HG03571 (cell line): ENCODE measurements around the gene CDKAL1.
"Not testable (repeated sequence)": the region's sequence is repeated elsewhere in the genome, so short reads cannot be mapped to it uniquely, and the experiment has no call there.

Experiments
- ATAC-seq: cut with Tn5 transposase; IDR thresholded peaks from one replicate; pipeline ENCODE4 v1.9.1; 2021; ENCODE audit not compliant: unreplicated experiment

The CDKAL1 gene

DNA sequence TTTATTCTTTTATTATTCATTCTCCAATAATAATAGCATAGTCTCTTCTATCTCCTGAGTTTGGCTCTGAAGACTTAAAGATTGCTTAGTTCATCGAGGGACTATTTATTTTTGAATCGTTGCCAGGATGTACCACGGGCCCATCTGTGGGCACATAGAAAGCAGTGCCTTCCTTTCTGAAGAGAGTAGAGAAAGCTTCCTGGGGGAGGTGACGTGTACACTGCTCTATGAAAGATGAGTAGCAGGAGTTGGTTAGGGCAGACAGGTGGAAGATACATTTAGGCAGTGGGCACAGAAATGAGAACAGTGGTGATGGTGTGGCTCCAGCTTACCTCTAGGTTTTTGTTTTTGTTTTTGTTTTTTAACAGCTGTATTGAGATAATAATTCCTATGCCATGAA is 98.4 kb downstream of the CDKAL1 start:
- ATAC-seq, result no peak

DNA sequence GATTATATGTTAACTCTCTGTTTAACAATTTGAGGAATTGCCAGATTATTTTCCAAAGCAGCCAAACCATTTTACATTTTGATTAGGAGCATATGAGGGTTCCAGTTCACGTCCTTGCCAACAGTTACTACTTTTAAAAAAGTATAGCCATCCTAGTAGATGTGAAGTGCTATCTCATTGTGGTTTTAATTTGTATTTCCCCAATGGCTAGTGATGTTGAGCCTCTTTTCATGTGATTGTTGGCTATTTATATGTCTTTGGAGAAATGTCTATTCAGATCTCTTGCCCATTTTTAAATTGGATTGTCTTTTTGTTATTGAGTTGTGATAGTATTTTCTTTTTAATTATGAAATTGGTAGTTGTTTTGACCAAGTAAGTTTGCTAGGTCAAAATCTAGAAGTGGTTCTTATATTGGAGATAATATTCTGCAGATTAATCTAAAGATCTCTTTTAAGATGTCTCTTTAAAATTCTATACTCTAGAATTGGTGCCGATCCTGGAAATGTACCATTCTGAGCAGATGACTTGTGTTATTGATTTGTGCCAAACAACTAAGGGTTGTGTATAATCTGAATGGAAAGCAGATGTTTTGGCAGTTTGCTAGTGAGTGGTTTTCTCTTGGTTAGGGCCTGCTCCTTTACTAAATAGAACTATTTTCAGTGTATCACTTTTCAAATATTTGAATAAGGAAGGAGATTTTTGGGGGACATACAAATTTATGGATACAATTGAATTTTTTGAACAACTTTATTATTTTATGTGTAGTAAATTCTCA is 99.5 kb downstream of the CDKAL1 start:
- ATAC-seq, result no peak

DNA sequence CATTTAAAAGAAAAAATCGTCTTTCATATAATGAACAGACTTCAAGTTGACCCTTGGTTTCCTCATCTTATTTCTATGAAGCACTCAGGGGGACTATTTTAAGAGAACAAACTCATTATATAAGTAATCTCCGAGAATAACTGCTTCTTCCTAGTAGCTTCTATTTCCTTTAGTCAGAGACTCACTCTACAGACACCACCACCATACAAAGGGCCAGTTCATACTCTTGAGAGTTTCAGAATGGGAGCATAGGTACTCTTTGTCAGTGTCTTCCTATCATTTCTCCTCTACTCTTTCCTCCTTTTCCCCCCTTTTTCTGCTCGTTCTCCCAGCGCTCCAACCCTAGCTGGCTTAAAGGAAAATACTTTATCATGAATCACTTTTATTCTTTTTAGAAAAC is 104.9 kb downstream of the CDKAL1 start:
- ATAC-seq, result no peak

DNA sequence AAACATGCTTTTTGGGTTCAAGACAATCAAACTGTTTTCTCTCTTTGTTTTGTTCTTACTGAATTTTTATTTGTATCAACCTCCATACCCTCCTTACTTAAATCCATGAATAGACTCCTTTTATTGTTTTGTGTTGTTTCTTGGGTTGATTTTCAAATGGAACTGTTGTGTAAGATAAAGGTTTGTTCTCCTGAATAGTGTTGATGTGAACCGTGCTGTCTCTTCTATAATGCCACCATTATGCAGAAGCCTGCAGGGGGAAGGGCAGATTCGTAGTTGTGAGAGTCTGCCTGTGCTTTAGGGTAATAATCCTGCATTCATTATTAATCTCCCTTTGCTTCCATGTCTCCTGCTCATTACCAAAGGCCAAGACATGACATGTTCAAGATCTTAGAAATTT is 105.9 kb downstream of the CDKAL1 start:
- no peak for ATAC-seq

DNA sequence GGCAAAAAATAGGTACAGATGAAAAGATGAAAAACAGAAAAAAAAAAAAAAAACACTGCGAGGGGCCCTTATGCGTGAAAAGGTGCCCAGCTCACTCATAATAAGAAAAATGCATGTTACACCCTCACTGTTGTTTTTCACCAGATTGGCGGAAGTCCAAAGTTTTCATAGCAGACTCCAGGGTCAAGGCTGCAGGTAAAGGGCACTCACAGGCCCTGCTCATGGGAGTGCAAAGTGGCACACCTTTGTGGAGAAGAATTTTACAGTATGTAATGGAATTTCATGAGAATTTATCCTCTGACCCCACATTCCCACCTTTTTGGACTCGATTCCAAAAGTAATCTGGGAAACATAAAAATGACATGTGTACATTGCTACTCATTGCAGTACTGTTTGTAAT is 108.2 kb downstream of the CDKAL1 start:
- ATAC-seq, result no peak

DNA sequence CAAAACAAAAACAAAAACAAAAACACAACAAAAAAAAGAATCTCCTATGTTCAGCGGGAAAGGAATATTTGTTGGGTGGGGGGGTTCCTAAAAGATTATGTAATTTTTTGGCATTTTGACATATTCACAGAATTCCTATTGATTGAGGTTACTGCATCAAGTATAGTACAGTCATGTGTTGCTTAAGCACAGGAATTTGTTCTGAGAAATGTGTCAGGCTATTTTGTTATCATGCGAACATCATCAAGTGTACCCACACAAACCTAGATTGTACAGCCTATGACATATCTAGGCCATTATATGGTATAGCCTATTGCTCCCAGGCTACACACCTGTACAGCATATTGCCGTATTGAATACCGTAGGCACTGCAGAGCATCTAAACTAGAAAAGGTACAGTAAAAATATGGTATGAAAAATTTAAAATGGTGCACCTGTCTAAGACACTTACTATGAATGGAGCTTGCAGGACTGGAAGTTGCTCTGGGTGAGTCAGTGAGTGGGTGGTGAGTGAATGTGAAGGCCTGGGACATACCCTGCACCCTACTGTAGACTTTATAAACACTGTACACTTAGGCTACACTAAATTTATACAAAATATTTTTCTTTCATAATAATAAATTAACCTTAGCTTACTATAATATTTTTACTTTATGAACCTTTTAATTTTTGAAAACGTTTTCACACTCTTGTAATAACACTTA is 110.6 kb downstream of the CDKAL1 start:
- ATAC-seq, result no peak

DNA sequence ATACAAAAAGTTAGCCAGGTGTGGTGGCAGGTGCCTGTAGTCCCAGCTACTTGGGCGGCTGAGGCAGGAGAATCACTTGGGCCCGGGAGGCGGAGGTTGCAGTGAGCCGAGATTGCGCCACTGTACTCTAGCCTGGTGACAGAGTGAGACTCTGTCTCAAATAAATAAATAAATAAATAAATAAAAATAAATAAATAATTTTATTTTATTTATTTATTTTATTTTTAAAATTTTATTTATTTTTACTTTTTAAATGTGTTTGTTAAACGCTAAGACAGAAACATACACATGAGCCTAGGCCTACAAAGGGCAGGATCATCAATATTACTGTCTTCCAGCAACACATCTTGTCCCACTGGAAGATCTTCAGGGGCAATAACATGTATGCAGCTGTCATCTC is 111.3 kb downstream of the CDKAL1 start:
- not testable (repeated sequence) for ATAC-seq

DNA sequence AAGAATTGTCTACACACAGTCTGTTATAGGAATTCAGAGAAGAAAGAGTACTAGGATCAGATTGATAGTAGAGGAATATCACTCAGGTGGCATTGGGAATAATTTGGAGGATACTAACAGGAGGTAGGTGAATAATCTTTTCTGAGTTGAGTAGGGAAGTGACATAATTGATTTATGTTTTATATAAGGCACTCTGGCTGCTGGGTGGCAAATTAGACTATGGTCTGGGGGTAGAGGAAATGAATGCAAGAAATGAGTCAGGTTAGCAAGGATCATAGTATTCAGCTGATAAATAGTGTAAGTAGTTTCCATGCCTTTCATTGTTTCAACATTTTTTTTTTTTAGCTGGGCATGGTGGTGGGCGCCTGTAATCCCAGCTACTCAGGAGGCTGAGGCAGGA is 113.3 kb downstream of the CDKAL1 start:
- no peak for ATAC-seq

DNA sequence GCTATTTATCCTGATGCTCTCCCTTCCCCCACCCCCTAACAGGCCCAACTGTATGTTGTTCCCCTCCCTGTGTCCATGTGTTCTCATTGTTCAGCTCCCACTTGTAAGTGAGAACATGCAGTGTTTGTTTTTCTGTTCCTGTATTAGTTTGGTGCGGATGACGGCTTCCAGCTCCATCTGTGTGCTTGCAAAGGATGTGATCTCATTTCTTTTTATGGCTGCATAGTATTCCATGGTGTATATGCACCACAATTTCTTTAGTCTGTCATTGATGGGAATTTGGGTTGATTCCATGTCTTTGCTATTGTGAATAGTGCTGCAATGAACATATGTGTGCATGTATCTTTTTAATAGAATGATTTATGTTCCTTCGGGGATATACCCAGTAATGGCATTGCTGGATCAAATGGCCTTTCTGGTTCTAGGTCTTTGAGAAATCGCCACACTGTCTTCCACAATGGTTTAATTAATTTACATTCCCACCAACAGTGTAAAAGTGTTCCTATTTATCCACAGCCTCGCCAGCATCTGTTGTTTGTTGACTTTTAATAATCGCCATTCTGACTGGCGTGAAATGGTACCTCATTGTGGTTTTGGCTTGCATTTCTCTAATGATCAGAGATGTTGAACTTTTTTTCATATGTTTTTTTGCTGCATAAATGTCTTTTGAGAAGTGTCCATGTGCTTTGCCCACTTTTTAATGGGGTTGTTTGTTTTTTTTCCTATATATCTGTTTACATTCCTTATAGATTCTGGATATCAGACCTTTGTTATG is 115.6 kb downstream of the CDKAL1 start:
- ATAC-seq, result not testable (repeated sequence)

DNA sequence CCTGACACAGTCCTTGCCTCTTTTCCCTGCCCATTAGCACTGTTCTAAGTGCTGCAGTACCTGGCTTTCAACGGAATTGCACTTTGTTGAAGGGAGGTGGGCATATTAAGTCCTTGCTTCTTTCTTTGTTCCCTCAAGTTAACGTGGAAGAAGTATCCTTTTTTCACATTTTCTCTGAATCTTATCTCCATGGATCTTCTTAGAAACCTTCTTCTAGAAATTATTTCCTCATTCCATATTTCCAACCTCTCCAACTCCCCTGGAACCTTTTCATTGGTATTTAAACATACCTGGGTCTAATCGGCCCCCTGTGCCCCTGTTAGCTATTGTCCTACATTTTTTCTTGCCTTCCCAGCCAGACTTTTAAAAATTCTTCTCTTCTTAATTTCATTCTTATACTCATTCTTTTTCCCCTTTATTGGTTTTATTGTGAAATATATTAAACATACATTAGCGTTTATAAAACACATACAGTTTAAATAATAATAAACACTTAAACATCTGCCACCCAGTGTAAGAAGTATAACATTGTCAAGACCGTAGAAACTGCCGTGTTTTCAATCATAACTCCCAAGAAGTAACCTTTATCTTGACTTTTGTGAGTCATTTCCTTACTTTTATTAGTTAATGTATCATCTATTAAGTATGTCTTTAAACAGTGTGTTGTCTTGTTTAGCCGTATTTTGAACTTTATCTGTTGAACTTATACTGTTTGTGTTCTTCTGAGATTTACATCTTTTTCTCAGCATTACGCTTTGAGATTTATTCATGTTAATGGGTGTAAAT is 118.2 kb downstream of the CDKAL1 start:
- ATAC-seq, result no peak

DNA sequence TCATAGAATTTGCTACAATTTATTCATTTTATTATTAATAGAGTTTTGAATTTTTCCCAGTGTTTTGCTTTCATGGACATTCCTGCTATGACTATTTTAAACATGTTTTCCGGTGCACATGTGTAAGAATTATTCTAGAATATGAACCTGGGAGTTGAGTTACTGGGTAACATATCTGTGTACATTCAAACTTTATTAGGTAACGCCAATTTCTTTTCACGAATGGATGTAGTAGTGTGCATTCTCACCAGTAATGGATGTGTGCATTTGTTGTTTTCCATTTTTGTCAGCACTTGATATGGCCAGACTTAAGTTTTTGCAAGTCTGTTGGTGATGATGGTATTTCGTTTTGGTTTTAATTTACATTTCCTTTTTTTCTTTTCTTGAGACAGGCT is 118.8 kb downstream of the CDKAL1 start:
- no peak for ATAC-seq

DNA sequence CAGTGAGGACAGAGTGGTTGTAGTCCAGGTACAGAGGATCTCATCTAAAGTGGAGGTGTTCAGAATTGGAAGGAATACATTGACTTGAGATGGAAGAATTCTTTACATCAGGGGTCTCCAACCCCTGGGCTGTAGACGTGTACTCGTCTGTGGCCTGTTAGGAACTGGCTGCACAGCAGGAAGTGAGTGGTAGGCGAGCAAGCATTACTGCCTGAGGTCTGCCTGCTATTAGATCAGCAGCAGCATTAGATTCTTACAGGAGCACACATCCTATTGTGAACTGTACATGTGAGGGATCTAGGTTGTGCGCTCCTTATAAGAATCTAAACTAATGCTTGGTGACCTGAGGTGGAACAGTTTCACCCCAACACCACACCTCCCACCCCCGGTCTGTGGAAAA is 121.1 kb downstream of the CDKAL1 start:
- ATAC-seq, result no peak

DNA sequence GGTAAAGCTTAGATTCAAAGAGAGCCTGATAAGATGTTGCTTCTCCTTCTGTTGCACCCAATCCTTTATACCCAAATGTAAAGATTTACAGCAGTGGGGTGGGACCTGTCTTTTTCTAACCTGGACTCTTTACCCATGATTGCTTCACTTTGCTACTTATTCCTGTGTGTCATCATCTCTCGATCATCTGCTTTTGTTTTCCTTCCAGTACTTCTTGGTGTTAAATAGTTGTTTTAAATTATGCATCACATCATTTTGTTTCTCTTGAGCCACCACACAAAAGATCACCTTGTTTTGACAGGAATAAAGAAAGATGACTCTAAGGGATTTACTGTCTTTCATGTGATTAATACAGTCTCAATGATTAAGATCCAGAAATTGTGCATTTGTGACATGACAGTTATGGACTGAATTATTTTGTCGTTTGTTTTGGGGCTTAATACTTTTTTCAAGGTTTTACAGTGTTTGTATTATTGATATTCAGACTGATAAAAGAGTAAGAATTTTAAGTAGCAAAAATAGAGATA is 123.1 kb downstream of the CDKAL1 start:
- no peak for ATAC-seq

DNA sequence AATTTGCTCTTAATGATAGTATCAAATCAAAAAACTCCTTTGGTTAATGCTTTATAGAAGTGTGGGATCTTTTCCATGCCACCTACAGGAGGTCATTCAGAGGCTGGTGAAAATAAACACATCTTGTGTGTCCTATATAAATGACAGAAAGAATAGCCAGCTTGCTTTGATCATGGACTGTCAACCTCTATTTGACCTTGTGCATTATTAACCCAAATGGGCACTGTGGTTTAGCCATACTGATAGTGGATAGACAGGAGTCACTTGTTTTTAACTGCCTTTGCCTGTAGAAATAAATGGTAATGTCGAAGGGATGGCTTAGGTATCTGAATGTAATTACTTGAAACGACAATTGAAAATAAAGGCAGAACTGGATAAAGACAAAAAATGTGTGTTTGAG is 123.8 kb downstream of the CDKAL1 start:
- ATAC-seq, result no peak

DNA sequence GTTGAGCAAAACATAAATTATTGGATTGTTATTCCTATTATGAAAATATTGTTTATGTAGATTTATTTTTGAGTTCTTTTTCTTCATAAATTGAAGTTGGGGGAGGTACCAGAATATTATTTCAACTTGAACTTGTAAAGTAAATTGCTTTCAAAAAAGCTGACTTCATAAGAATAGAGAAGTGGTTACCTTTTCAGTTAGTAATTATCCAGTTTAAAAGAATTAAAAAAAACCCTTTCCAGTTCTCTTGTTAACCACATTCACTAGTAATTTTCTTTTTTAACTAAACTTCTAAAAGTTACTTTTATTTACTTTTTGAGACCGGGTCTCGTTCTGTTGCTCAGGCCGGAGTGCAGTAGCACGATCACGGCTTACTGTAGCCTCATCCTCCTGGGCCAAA is 124.3 kb downstream of the CDKAL1 start:
- no peak for ATAC-seq

DNA sequence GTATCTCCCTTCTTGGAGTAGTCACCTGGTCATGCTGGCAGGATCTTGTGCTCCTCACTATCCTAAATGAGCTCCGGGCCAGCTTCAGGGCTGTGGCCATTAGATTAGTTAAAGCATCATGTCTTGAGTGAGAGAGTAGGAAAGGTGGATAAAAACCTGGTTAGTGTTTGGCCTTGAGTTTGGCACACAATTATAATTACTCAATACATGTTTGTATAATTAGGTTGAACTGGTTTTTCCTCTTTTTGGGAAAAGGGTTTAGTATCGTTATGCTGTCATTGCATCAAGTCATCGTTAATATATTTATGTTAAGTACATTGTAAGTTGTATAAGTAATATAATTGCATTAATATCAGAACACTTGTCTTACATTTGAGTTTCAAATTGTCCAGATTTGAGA is 126.3 kb downstream of the CDKAL1 start:
- ATAC-seq, result no peak

DNA sequence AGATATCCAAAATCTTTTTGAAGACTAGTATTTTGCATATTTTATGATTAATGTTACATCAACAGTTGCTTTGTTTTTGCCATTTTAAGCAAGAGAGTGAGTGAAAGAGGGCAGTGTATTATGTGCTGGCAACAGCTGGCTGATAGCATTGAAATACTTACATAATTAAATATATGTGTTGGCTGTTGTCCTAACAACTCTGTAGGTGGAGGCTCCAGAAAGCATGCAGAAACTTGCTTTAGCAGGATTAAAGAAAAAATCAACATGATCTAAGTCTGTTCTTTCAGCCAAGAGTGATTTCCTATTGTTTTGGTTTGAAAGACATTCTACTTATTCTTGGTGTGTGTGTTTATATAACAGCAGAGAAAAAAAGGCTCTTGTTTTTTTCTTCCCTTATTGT is 127.5 kb downstream of the CDKAL1 start:
- ATAC-seq, result no peak

DNA sequence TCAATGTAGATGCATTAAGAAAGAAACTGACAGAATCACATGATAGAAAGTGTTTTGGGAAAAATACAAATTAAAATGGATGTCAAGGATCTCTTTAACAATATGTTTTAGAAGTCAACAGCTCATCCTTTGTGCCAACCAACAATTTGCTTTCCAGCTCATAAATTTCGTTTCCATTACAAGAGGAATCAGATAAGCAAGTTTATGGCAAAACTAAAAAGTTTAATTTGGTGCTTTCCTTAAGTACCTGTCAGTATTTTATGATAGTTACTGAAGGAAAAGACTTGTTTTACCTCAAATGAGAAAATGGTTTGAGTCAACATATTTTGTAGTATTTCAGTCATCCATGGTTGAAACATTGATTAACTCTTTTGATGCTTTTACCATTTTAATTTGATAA is 130.0 kb downstream of the CDKAL1 start:
- ATAC-seq, result no peak

DNA sequence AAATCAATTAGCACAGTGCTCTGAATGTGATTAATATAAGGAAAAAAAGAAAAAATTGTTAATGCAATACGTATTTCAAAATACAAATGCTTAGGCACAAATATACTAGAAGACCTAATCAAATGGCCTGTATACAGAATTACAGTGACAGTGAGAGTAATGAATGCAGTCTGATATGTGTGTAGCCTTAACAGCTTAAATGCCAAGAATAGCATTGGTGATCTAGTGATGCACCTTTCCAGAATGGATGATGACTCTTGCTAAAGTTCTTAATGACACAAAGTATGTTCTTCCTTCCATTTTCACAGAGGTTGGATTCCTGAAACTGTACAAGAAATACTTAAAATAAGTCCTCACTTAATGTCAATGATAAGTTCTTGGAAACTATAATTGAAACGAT is 131.0 kb downstream of the CDKAL1 start:
- no peak for ATAC-seq

DNA sequence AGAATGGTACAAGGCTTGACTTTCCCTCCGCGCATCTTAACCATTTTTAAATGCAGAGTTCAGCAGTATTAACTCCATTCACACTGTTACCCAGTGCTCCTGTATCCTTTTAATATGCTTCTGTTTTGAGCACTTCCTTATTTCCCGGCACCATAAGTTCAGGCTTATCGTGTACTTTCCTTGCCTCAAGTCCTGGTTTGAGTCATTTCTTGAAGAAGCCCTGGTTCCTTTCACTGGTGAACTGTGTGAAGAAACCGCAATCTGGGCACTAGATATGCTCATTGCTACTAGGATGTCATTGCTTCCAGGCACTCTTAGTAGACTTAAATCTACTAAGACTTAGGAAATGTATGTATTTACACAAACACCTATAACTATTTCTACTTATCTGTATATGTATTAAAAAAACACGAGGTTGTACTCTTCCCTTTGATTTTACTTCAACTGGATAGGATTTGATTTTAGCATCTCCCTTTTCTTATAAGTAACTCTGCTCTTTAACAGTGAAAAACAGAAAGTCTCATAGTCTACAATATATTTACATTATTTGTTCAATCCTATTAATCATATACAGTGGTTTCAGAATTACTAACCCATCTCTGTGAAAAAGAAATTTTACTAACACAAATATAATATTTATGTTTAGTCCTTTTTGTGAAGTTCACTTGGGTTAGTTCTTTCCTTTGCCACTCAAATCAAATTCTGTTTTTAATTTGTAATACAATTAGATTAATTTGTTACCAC is 135.5 kb downstream of the CDKAL1 start:
- peak; percentile 91 for ATAC-seq
